CD8-positive, alpha-beta memory T cell (primary cell): ENCODE measurements around the gene CNTN5. TPM values are rescaled to one million over a fixed set of nuclear protein-coding genes. Genes with fewer than 3 reads are reported as not detected.

Source experiments
- CTCF ChIA-PET: fragments of 350-600 bp; sonication (Branson Sonifier 250); formaldehyde crosslinking; loops from one replicate; lab custom pipeline; 2021; ENCODE audit warnings: antibody characterized with exemption; lab: Charles Lee
- POLR2A ChIA-PET: fragments of 350-600 bp; sonication (Branson Sonifier 250); formaldehyde crosslinking; loops from one replicate; lab custom pipeline; 2021; ENCODE audit warnings: antibody characterized with exemption; lab: Charles Lee
- DNase-seq, 5 donors: peaks; one replicate each; pipeline versions ENCODE4 v3.0.0 to v3.0.0-alpha.2; 2020 to 2022; ENCODE audit warnings: mixed read lengths in 1 of 5
- H3K27ac ChIP-seq: one replicate; pipeline ENCODE4 v1.7.0; 2013; ENCODE audit warnings: low read depth, mild to moderate bottlenecking, low read length, moderate library complexity
- H3K27me3 ChIP-seq: 2 replicates; pipeline ENCODE4 v1.7.0; 2013; ENCODE audit warnings: low read length, mild to moderate bottlenecking; ENCODE audit not compliant: insufficient read depth, poor library complexity, severe bottlenecking
- H3K36me3 ChIP-seq: 2 replicates; pipeline ENCODE4 v1.7.0; 2013; ENCODE audit warnings: mild to moderate bottlenecking, low read length, moderate library complexity; ENCODE audit not compliant: insufficient read depth
- H3K4me1 ChIP-seq: 2 replicates; pipeline ENCODE4 v1.7.0; 2013; ENCODE audit warnings: mild to moderate bottlenecking, low read length, moderate library complexity; ENCODE audit not compliant: insufficient read depth
- H3K4me3 ChIP-seq: 2 replicates; pipeline ENCODE4 v1.7.0; 2013; ENCODE audit warnings: mild to moderate bottlenecking, low read length
- H3K9me3 ChIP-seq: 2 replicates; pipeline ENCODE4 v1.7.0; 2013; ENCODE audit warnings: mild to moderate bottlenecking, low read length
- H3K27ac Mint-ChIP-seq, 8 donors: one replicate each; pipeline ENCODE4 v1.8.0; 2020 to 2021; ENCODE audit warnings: mixed read lengths in 8 of 8, mild to moderate bottlenecking in 6 of 8, inconsistent platforms in 3 of 8, moderate library complexity in 3 of 8
- H3K27me3 Mint-ChIP-seq, 2 donors: one replicate each; pipeline ENCODE4 v1.8.0; 2020 to 2021; ENCODE audit warnings: mixed read lengths in 2 of 2, mild to moderate bottlenecking in 1 of 2, moderate library complexity in 1 of 2
- H3K36me3 Mint-ChIP-seq, 3 donors: one replicate each; pipeline ENCODE4 v1.8.0; 2020 to 2021; ENCODE audit warnings: mixed read lengths in 3 of 3, inconsistent platforms in 1 of 3, mild to moderate bottlenecking in 1 of 3
- H3K4me1 Mint-ChIP-seq, 3 donors: one replicate each; pipeline ENCODE4 v1.8.0; 2020 to 2021; ENCODE audit warnings: mixed read lengths in 3 of 3, inconsistent platforms in 1 of 3, mild to moderate bottlenecking in 1 of 3
- H3K4me3 Mint-ChIP-seq, 7 donors: one replicate each; pipeline ENCODE4 v1.8.0; 2020 to 2021; ENCODE audit warnings: mixed read lengths in 7 of 7, mild to moderate bottlenecking in 6 of 7, moderate library complexity in 4 of 7, inconsistent platforms in 2 of 7
- H3K9me3 Mint-ChIP-seq, 5 donors: one replicate each; pipeline ENCODE4 v1.8.0; 2020 to 2022; ENCODE audit warnings: mixed read lengths in 5 of 5, mild to moderate bottlenecking in 3 of 5, moderate library complexity in 2 of 5, inconsistent platforms in 1 of 5
- polyA plus RNA-seq: library from polyadenylated mRNA; unstranded; fragments of 300-500 nt; fragmentation: Illumina TruSeq; gene quantifications from one replicate; pipeline ENCODE4 v1.2.3, GENCODE V29; 2021
- total RNA-seq, 2 experiments: library from RNA; stranded (reverse); gene quantifications; one replicate each; pipeline ENCODE4 v1.2.3, GENCODE V29; 2021

Gene CNTN5
- total and polyA plus RNA-seq, 3 experiments from 2014 or later: not detected

DNA sequence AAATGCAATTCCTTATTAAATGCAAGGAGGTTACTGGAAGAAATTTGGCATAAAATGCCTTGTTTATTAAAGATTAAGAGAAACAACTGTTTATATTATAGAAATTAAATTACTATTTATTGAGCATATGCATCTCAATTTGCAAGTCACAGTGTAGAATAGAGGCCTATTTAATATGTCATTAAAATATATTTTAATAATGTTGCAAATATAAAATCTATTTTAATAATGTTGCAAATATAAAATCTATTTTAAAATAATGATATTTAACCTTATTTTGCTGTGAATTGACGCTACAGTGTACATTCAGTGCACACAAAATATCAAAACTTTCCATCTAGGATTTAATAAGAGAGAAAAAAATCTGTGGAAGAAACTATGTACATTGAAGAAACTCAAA, 188.1 kb downstream of the CNTN5 start:
- Histone ChIP-seq H3K9me3 (no peaks in the 10 kb centered on the region), H3K4me3 (no peak overlapping the region), H3K27ac (no peak overlapping the region), H3K36me3 (no peaks in the 10 kb centered on the region), H3K4me1 (no peaks in the 10 kb centered on the region), H3K27me3 (no peaks in the 10 kb centered on the region)
- no peak for DNase-seq
- ChIA-PET CTCF (no interaction called here), POLR2A (no interaction called here)
- H3K4me1 Mint-ChIP-seq: no peaks in the 10 kb centered on the region
- no peak overlapping the region for H3K4me3 Mint-ChIP-seq
- peaks cover 4 to 41% (median 7%) of the 10 kb centered on the region in 5 donors for H3K9me3 Mint-ChIP-seq
- H3K36me3 Mint-ChIP-seq: no peaks in the 10 kb centered on the region
- H3K27ac Mint-ChIP-seq: no peak overlapping the region
- no peaks in the 10 kb centered on the region for H3K27me3 Mint-ChIP-seq

DNA sequence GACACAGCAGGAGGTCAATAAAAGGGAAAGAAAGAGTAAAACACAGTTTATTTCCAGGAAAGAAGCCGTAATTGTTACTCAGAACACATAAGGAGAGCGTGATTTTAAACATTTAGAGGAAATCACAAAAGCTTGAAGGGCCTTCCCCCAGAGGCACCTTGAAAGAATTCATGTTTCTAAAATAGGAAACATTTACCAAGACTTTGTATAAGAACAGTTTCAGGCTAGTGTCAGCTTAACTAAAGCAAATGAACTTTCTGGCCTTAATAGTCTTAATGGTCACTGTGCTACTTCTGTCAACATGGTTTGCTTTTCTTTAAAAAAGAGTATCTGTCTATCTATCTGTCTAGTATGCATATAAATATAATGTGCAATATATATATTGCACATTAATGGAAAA, 208.8 kb downstream of the CNTN5 start:
- no peak for DNase-seq
- Mint-ChIP-seq H3K4me1 (no peaks in the 10 kb centered on the region), H3K4me3 (no peak overlapping the region), H3K36me3 (no peaks in the 10 kb centered on the region), H3K27ac (no peak overlapping the region), H3K9me3 (peaks cover 5 to 23% (median 11%) of the 10 kb centered on the region in 5 donors), H3K27me3 (no peaks in the 10 kb centered on the region)
- no peak overlapping the region for H3K4me3 ChIP-seq
- POLR2A ChIA-PET: no interaction called here
- H3K27ac ChIP-seq: no peak overlapping the region
- no peaks in the 10 kb centered on the region for H3K27me3 ChIP-seq
- no peaks in the 10 kb centered on the region for H3K36me3 ChIP-seq
- no peaks in the 10 kb centered on the region for H3K4me1 ChIP-seq
- CTCF ChIA-PET: no interaction called here
- H3K9me3 ChIP-seq: no peaks in the 10 kb centered on the region

DNA sequence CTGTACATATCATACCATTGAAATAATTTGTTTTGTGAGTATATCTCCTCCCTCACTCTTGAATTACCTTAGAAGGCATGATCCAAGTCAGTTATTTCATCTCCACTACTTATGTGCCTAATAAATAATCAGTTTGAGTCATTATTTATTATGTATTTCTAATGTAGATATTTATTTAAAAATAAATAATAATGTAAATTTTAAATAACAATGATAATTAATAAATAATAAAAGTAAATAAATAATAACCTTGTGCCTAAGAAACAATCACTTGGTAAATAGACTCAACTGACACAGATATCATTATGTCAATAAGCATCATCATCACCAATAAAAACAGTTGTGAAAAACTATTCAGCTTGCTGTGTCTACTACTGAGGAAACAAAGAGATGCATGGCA, 213.8 kb downstream of the CNTN5 start:
- no peak overlapping the region for H3K27ac Mint-ChIP-seq
- H3K9me3 Mint-ChIP-seq: peaks cover 2 to 22% (median 9%) of the 10 kb centered on the region in 5 donors
- Histone ChIP-seq H3K27me3 (no peaks in the 10 kb centered on the region), H3K36me3 (no peaks in the 10 kb centered on the region), H3K4me3 (no peak overlapping the region), H3K4me1 (no peaks in the 10 kb centered on the region), H3K27ac (no peak overlapping the region), H3K9me3 (no peaks in the 10 kb centered on the region)
- no peaks in the 10 kb centered on the region for H3K36me3 Mint-ChIP-seq
- no peak overlapping the region for H3K4me3 Mint-ChIP-seq
- DNase-seq: no peak
- CTCF ChIA-PET: no interaction called here
- POLR2A ChIA-PET: no interaction called here
- H3K4me1 Mint-ChIP-seq: no peaks in the 10 kb centered on the region
- no peaks in the 10 kb centered on the region for H3K27me3 Mint-ChIP-seq

DNA sequence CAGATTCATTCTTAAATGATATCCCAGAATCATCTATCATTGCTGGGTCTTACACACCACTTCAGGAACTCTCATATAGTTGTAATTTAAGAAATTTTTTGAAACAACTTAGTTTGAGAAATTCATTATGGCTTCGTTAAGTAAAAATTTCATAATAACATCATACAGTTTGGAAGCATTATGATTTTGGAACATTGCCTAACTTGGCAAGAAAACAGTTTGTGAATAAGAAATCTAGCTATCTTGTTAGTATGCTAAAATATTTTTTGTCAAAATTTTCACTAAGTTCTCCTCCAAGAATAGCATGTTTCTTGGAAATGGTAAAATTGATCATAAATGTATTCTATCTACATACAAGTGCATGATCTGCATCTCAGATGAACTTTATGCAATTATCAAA, 217.7 kb downstream of the CNTN5 start:
- Histone ChIP-seq H3K27me3 (no peaks in the 10 kb centered on the region), H3K9me3 (no peaks in the 10 kb centered on the region), H3K27ac (no peak overlapping the region), H3K4me1 (no peaks in the 10 kb centered on the region), H3K36me3 (no peaks in the 10 kb centered on the region), H3K4me3 (no peak overlapping the region)
- H3K27me3 Mint-ChIP-seq: no peaks in the 10 kb centered on the region
- no peak overlapping the region for H3K4me3 Mint-ChIP-seq
- CTCF ChIA-PET: no interaction called here
- peaks cover 2 to 26% (median 13%) of the 10 kb centered on the region in 5 donors for H3K9me3 Mint-ChIP-seq
- DNase-seq: no peak
- H3K4me1 Mint-ChIP-seq: no peaks in the 10 kb centered on the region
- no peak overlapping the region for H3K27ac Mint-ChIP-seq
- H3K36me3 Mint-ChIP-seq: no peaks in the 10 kb centered on the region
- POLR2A ChIA-PET: no interaction called here

- Histone ChIP-seq H3K4me1 (no peaks in the 10 kb centered on the region), H3K36me3 (no peaks in the 10 kb centered on the region), H3K4me3 (no peak overlapping the region), H3K27ac (no peak overlapping the region), H3K9me3 (no peaks in the 10 kb centered on the region), H3K27me3 (no peaks in the 10 kb centered on the region)
- POLR2A ChIA-PET: no interaction called here
- Mint-ChIP-seq H3K36me3 (no peaks in the 10 kb centered on the region), H3K27ac (no peak overlapping the region), H3K4me1 (no peaks in the 10 kb centered on the region), H3K27me3 (no peaks in the 10 kb centered on the region), H3K9me3 (peaks cover 2 to 39% (median 15%) of the 10 kb centered on the region in 5 donors), H3K4me3 (no peak overlapping the region)
- CTCF ChIA-PET: no interaction called here
- DNase-seq: no peak
Measured at GRCh38 chr11:99240192-99241030, 219.7 kb downstream of the CNTN5 start.

DNA sequence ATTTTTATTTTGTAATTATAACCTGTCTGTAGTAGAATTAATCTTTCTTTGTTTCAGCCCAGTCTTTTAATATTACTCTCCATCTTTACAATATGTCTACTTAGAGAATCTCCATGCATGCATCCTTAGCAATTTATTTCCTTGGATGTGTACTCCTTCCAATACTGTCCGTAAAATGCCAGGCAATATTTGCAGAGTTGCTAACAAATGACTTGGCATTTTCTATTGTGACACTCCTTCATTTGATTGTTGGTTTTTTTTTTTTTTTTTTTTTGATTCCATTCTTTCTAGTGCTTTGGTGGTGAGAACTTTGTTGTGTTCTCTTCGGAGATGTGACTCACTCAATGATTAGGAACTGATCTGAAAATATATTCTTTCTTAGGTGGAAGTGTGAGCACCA, 220.3 kb downstream of the CNTN5 start:
- no peak overlapping the region for H3K27ac Mint-ChIP-seq
- H3K9me3 ChIP-seq: no peaks in the 10 kb centered on the region
- POLR2A ChIA-PET: no interaction called here

GRCh38 chr11:99244613-99245012, 223.9 kb downstream of the CNTN5 start:
- POLR2A ChIA-PET: no interaction called here
- Mint-ChIP-seq H3K4me3 (no peak overlapping the region), H3K4me1 (no peaks in the 10 kb centered on the region), H3K27ac (no peak overlapping the region), H3K36me3 (no peaks in the 10 kb centered on the region), H3K27me3 (no peaks in the 10 kb centered on the region), H3K9me3 (peaks cover 2 to 35% (median 24%) of the 10 kb centered on the region in 5 donors)
- CTCF ChIA-PET: no interaction called here
- H3K9me3 ChIP-seq: no peaks in the 10 kb centered on the region
- no peaks in the 10 kb centered on the region for H3K4me1 ChIP-seq
- no peaks in the 10 kb centered on the region for H3K27me3 ChIP-seq
- no peak for DNase-seq
- H3K27ac ChIP-seq: no peak overlapping the region
- no peaks in the 10 kb centered on the region for H3K36me3 ChIP-seq
- no peak overlapping the region for H3K4me3 ChIP-seq

More for the DNA sequence above, 220.3 kb downstream of the CNTN5 start:
- no peaks in the 10 kb centered on the region for H3K27me3 Mint-ChIP-seq
- no peak overlapping the region for H3K4me3 ChIP-seq
- no peaks in the 10 kb centered on the region for H3K36me3 Mint-ChIP-seq
- CTCF ChIA-PET: no interaction called here
- H3K4me1 ChIP-seq: no peaks in the 10 kb centered on the region
- no peaks in the 10 kb centered on the region for H3K27me3 ChIP-seq
- H3K4me1 Mint-ChIP-seq: no peaks in the 10 kb centered on the region
- no peak overlapping the region for H3K4me3 Mint-ChIP-seq
- H3K27ac ChIP-seq: no peak overlapping the region
- no peaks in the 10 kb centered on the region for H3K36me3 ChIP-seq
- no peak for DNase-seq
- peaks cover 2 to 39% (median 15%) of the 10 kb centered on the region in 5 donors for H3K9me3 Mint-ChIP-seq

- H3K27ac ChIP-seq: no peak overlapping the region
- H3K4me1 Mint-ChIP-seq: no peaks in the 10 kb centered on the region
Measured at GRCh38 chr11:99246199-99246598, 225.4 kb downstream of the CNTN5 start.

More at GRCh38 chr11:99246199-99246598, 225.4 kb downstream of the CNTN5 start:
- Histone ChIP-seq H3K9me3 (no peaks in the 10 kb centered on the region), H3K4me3 (no peak overlapping the region), H3K36me3 (no peaks in the 10 kb centered on the region), H3K27me3 (no peaks in the 10 kb centered on the region), H3K4me1 (no peaks in the 10 kb centered on the region)
- Mint-ChIP-seq H3K4me3 (no peak overlapping the region), H3K9me3 (peaks cover 2 to 29% (median 16%) of the 10 kb centered on the region in 5 donors), H3K27ac (no peak overlapping the region), H3K27me3 (no peaks in the 10 kb centered on the region), H3K36me3 (no peaks in the 10 kb centered on the region)
- DNase-seq: no peak
- POLR2A ChIA-PET: no interaction called here
- CTCF ChIA-PET: no interaction called here
